ENCODE data around the gene IGSF11.

IGSF11 gene

GRCh38 chr3:118955914-118956556 lies 78.6 kb downstream of the IGSF11 start:
- Histone ChIP-seq H4K8ac (ENCODE audit: low read depth, low read length) (no peak overlapping the region), H3K4me2 (ENCODE audit: low read length) (no peak overlapping the region), H3K18ac (ENCODE audit: low read length) (no peak overlapping the region), H3K27me3 (ENCODE audit: insufficient read depth, low read length, poor library complexity) (no peaks in the 10 kb centered on the region), H3K4ac (ENCODE audit: low read depth, low read length) (no peak overlapping the region), H2BK15ac (replicated peaks; ENCODE audit: low read depth) (no peak overlapping the region), H2BK5ac (ENCODE audit: low read length) (no peak overlapping the region), H3K23ac (ENCODE audit: low read length) (no peak overlapping the region), H3K27ac (ENCODE audit: low read depth, low read length) (no peak overlapping the region), H3K4me3 (ENCODE audit: low read length) (no peak overlapping the region), H3K4me1 (ENCODE audit: control insufficient read depth, low read depth, low read length) (no peaks in the 10 kb centered on the region), H4K5ac (ENCODE audit: low read length) (no peak overlapping the region), H3K9ac (ENCODE audit: low read length) (no peak overlapping the region), H3K36me3 (ENCODE audit: control insufficient read depth, insufficient read depth, low read length) (no peaks in the 10 kb centered on the region), H3K79me2 (ENCODE audit: control insufficient read depth, insufficient read depth, low read length) (no peaks in the 10 kb centered on the region), H3K79me1 (ENCODE audit: low read length) (no peaks in the 10 kb centered on the region), H3K56ac (ENCODE audit: low read length) (no peak overlapping the region), H2BK120ac (ENCODE audit: low read depth, low read length) (no peak overlapping the region), H2AK5ac (ENCODE audit: low read length) (no peak overlapping the region)
- no CpG with 5 or more reads among the region's 1 CpG for WGBS (ENCODE audit: extremely low coverage, insufficient coverage, low lambda C conversion rate)
- DNase-seq = no peak

- Histone ChIP-seq H3K4me1 (ENCODE audit: control insufficient read depth, low read depth, low read length) (no peaks in the 10 kb centered on the region), H3K4me2 (ENCODE audit: low read length) (no peak overlapping the region), H4K5ac (ENCODE audit: low read length) (no peak overlapping the region), H2BK5ac (ENCODE audit: low read length) (no peak overlapping the region), H2BK15ac (replicated peaks; ENCODE audit: low read depth) (no peak overlapping the region), H2BK120ac (ENCODE audit: low read depth, low read length) (no peak overlapping the region), H3K9ac (ENCODE audit: low read length) (no peak overlapping the region), H2AK5ac (ENCODE audit: low read length) (no peak overlapping the region), H3K4me3 (ENCODE audit: low read length) (no peak overlapping the region), H3K56ac (ENCODE audit: low read length) (no peak overlapping the region), H3K23ac (ENCODE audit: low read length) (no peak overlapping the region), H3K27ac (ENCODE audit: low read depth, low read length) (no peak overlapping the region), H3K36me3 (ENCODE audit: control insufficient read depth, insufficient read depth, low read length) (no peaks in the 10 kb centered on the region), H3K18ac (ENCODE audit: low read length) (no peak overlapping the region), H3K79me2 (ENCODE audit: control insufficient read depth, insufficient read depth, low read length) (no peaks in the 10 kb centered on the region), H4K8ac (ENCODE audit: low read depth, low read length) (no peak overlapping the region), H3K4ac (ENCODE audit: low read depth, low read length) (no peak overlapping the region), H3K79me1 (ENCODE audit: low read length) (no peaks in the 10 kb centered on the region), H3K27me3 (ENCODE audit: insufficient read depth, low read length, poor library complexity) (no peaks in the 10 kb centered on the region)
- DNase-seq = no peak
Observed at GRCh38 chr3:118951089-118951488, 83.6 kb downstream of the IGSF11 start.

GRCh38 chr3:118949113-118949760 lies 85.4 kb downstream of the IGSF11 start:
- H3K4ac ChIP-seq (ENCODE audit: low read depth, low read length) = no peak overlapping the region
- no peak overlapping the region for H2BK5ac ChIP-seq (ENCODE audit: low read length)
- no peak overlapping the region for H3K23ac ChIP-seq (ENCODE audit: low read length)
- no peaks in the 10 kb centered on the region for H3K79me1 ChIP-seq (ENCODE audit: low read length)
- H3K18ac ChIP-seq (ENCODE audit: low read length) = no peak overlapping the region
- no peaks in the 10 kb centered on the region for H3K4me1 ChIP-seq (ENCODE audit: control insufficient read depth, low read depth, low read length)
- H3K4me3 ChIP-seq (ENCODE audit: low read length) = no peak overlapping the region
- H3K36me3 ChIP-seq (ENCODE audit: control insufficient read depth, insufficient read depth, low read length) = no peaks in the 10 kb centered on the region
- H3K9ac ChIP-seq (ENCODE audit: low read length) = no peak overlapping the region
- no peak overlapping the region for H3K4me2 ChIP-seq (ENCODE audit: low read length)
- H2BK15ac ChIP-seq (replicated peaks; ENCODE audit: low read depth) = no peak overlapping the region
- H3K27me3 ChIP-seq (ENCODE audit: insufficient read depth, low read length, poor library complexity) = no peaks in the 10 kb centered on the region
- no peak overlapping the region for H4K5ac ChIP-seq (ENCODE audit: low read length)
- no peak overlapping the region for H2AK5ac ChIP-seq (ENCODE audit: low read length)
- DNase-seq = peak; percentile 87
- no peaks in the 10 kb centered on the region for H3K79me2 ChIP-seq (ENCODE audit: control insufficient read depth, insufficient read depth, low read length)
- no peak overlapping the region for H3K27ac ChIP-seq (ENCODE audit: low read depth, low read length)
- H4K8ac ChIP-seq (ENCODE audit: low read depth, low read length) = no peak overlapping the region
- no CpG with 5 or more reads among the region's 1 CpG for WGBS (ENCODE audit: extremely low coverage, insufficient coverage, low lambda C conversion rate)
- no peak overlapping the region for H3K56ac ChIP-seq (ENCODE audit: low read length)
- H2BK120ac ChIP-seq (ENCODE audit: low read depth, low read length) = no peak overlapping the region

- Histone ChIP-seq H3K36me3 (ENCODE audit: control insufficient read depth, insufficient read depth, low read length) (no peaks in the 10 kb centered on the region), H3K4me3 (ENCODE audit: low read length) (no peak overlapping the region), H3K23ac (ENCODE audit: low read length) (no peak overlapping the region), H4K8ac (ENCODE audit: low read depth, low read length) (no peak overlapping the region), H3K4ac (ENCODE audit: low read depth, low read length) (no peak overlapping the region), H2AK5ac (ENCODE audit: low read length) (no peak overlapping the region), H3K18ac (ENCODE audit: low read length) (no peak overlapping the region), H2BK5ac (ENCODE audit: low read length) (no peak overlapping the region), H3K27ac (ENCODE audit: low read depth, low read length) (no peak overlapping the region), H4K5ac (ENCODE audit: low read length) (no peak overlapping the region), H2BK120ac (ENCODE audit: low read depth, low read length) (no peak overlapping the region), H2BK15ac (replicated peaks; ENCODE audit: low read depth) (no peak overlapping the region), H3K79me1 (ENCODE audit: low read length) (no peaks in the 10 kb centered on the region), H3K79me2 (ENCODE audit: control insufficient read depth, insufficient read depth, low read length) (no peaks in the 10 kb centered on the region), H3K9ac (ENCODE audit: low read length) (no peak overlapping the region), H3K56ac (ENCODE audit: low read length) (no peak overlapping the region), H3K27me3 (ENCODE audit: insufficient read depth, low read length, poor library complexity) (no peaks in the 10 kb centered on the region), H3K4me1 (ENCODE audit: control insufficient read depth, low read depth, low read length) (no peaks in the 10 kb centered on the region), H3K4me2 (ENCODE audit: low read length) (no peak overlapping the region)
- no peak for DNase-seq
- no CpG with 5 or more reads among the region's 5 CpGs for WGBS (ENCODE audit: extremely low coverage, insufficient coverage, low lambda C conversion rate)
Observed at GRCh38 chr3:118948146-118948545, 86.5 kb downstream of the IGSF11 start.

- H2BK5ac ChIP-seq (ENCODE audit: low read length) = no peak overlapping the region
- H2BK15ac ChIP-seq (replicated peaks; ENCODE audit: low read depth) = no peak overlapping the region
- H2BK120ac ChIP-seq (ENCODE audit: low read depth, low read length) = no peak overlapping the region
- H3K4me1 ChIP-seq (ENCODE audit: control insufficient read depth, low read depth, low read length) = peaks cover 2% of the 10 kb centered on the region
- no peak overlapping the region for H4K5ac ChIP-seq (ENCODE audit: low read length)
- no peak overlapping the region for H4K8ac ChIP-seq (ENCODE audit: low read depth, low read length)
- H3K4ac ChIP-seq (ENCODE audit: low read depth, low read length) = no peak overlapping the region
- H3K79me1 ChIP-seq (ENCODE audit: low read length) = no peaks in the 10 kb centered on the region
- H3K23ac ChIP-seq (ENCODE audit: low read length) = no peak overlapping the region
- H3K4me3 ChIP-seq (ENCODE audit: low read length) = no peak overlapping the region
- H3K79me2 ChIP-seq (ENCODE audit: control insufficient read depth, insufficient read depth, low read length) = no peaks in the 10 kb centered on the region
- no peaks in the 10 kb centered on the region for H3K36me3 ChIP-seq (ENCODE audit: control insufficient read depth, insufficient read depth, low read length)
- no peak overlapping the region for H3K9ac ChIP-seq (ENCODE audit: low read length)
- WGBS (ENCODE audit: extremely low coverage, insufficient coverage, low lambda C conversion rate) = no CpG with 5 or more reads among the region's 4 CpGs
- no peak overlapping the region for H3K56ac ChIP-seq (ENCODE audit: low read length)
- H2AK5ac ChIP-seq (ENCODE audit: low read length) = no peak overlapping the region
- H3K27me3 ChIP-seq (ENCODE audit: insufficient read depth, low read length, poor library complexity) = no peaks in the 10 kb centered on the region
- no peak overlapping the region for H3K27ac ChIP-seq (ENCODE audit: low read depth, low read length)
- no peak overlapping the region for H3K18ac ChIP-seq (ENCODE audit: low read length)
- H3K4me2 ChIP-seq (ENCODE audit: low read length) = no peak overlapping the region
- no peak for DNase-seq
Observed at GRCh38 chr3:118946449-118946848, 88.2 kb downstream of the IGSF11 start.

- H3K4ac ChIP-seq (ENCODE audit: low read depth, low read length) = no peak overlapping the region
- no peak overlapping the region for H2BK15ac ChIP-seq (replicated peaks; ENCODE audit: low read depth)
- no peaks in the 10 kb centered on the region for H3K27me3 ChIP-seq (ENCODE audit: insufficient read depth, low read length, poor library complexity)
- H3K4me2 ChIP-seq (ENCODE audit: low read length) = no peak overlapping the region
- no peak overlapping the region for H3K9ac ChIP-seq (ENCODE audit: low read length)
- H3K27ac ChIP-seq (ENCODE audit: low read depth, low read length) = no peak overlapping the region
- H4K5ac ChIP-seq (ENCODE audit: low read length) = no peak overlapping the region
- H3K4me1 ChIP-seq (ENCODE audit: control insufficient read depth, low read depth, low read length) = peaks cover 2% of the 10 kb centered on the region
- H3K23ac ChIP-seq (ENCODE audit: low read length) = no peak overlapping the region
- no peak overlapping the region for H3K18ac ChIP-seq (ENCODE audit: low read length)
- no peaks in the 10 kb centered on the region for H3K36me3 ChIP-seq (ENCODE audit: control insufficient read depth, insufficient read depth, low read length)
- H4K8ac ChIP-seq (ENCODE audit: low read depth, low read length) = no peak overlapping the region
- no peak for DNase-seq
- no peak overlapping the region for H2AK5ac ChIP-seq (ENCODE audit: low read length)
- no peaks in the 10 kb centered on the region for H3K79me1 ChIP-seq (ENCODE audit: low read length)
- 100% methylated on average over 1 of the region's 4 CpGs for WGBS (ENCODE audit: extremely low coverage, insufficient coverage, low lambda C conversion rate)
- H3K56ac ChIP-seq (ENCODE audit: low read length) = no peak overlapping the region
- H3K79me2 ChIP-seq (ENCODE audit: control insufficient read depth, insufficient read depth, low read length) = no peaks in the 10 kb centered on the region
- H2BK120ac ChIP-seq (ENCODE audit: low read depth, low read length) = no peak overlapping the region
- H3K4me3 ChIP-seq (ENCODE audit: low read length) = no peak overlapping the region
- H2BK5ac ChIP-seq (ENCODE audit: low read length) = no peak overlapping the region
Observed at GRCh38 chr3:118945834-118946233, 88.8 kb downstream of the IGSF11 start.

Data from mesendoderm (in vitro differentiated cells).